CD4-positive, CD25-positive, alpha-beta regulatory T cell (primary cell): ENCODE measurements around the gene TMBIM1. TPM values are rescaled to one million over a fixed set of nuclear protein-coding genes. Genes with fewer than 3 reads are reported as not detected.

ENCODE experiments used
- ATAC-seq, 2 donors: fragments of 150-1000 bp; cut with Tn5 transposase; one replicate each; pipeline ENCODE4 v1.10.0; 2021; ENCODE audit warnings: low read depth in 2 of 2, moderate number of reproducible peaks in 2 of 2, moderate library complexity in 1 of 2
- DNase-seq, 3 donors: peaks; one replicate each; pipeline versions ENCODE4 v3.0.0 to v3.0.0-alpha.2; 2012 to 2022; ENCODE audit warnings: mixed read lengths in 1 of 3
- H3K27ac ChIP-seq: one replicate; pipeline ENCODE4 v1.7.0; 2013; ENCODE audit warnings: mild to moderate bottlenecking, low read length; ENCODE audit not compliant: insufficient read depth, poor library complexity, severe bottlenecking
- H3K27me3 ChIP-seq: one replicate; pipeline ENCODE4 v1.7.0; 2013; ENCODE audit warnings: low read length; ENCODE audit not compliant: control insufficient read depth, insufficient read depth
- H3K36me3 ChIP-seq: one replicate; pipeline ENCODE4 v1.7.0; 2013; ENCODE audit warnings: mild to moderate bottlenecking, low read length, moderate library complexity; ENCODE audit not compliant: control insufficient read depth, insufficient read depth
- H3K4me1 ChIP-seq: 2 replicates; pipeline ENCODE4 v1.7.0; 2013; ENCODE audit warnings: mild to moderate bottlenecking, low read length; ENCODE audit not compliant: insufficient read depth, control insufficient read depth, poor library complexity, severe bottlenecking
- H3K4me3 ChIP-seq: one replicate; pipeline ENCODE4 v1.7.0; 2013; ENCODE audit warnings: low read depth, mild to moderate bottlenecking, low read length, moderate library complexity
- H3K9me3 ChIP-seq, 2 experiments: 1 replicate in 1 of 2; 2 replicates in 1 of 2; pipeline ENCODE4 v1.7.0; 2013; ENCODE audit warnings: low read length in 2 of 2, mild to moderate bottlenecking in 1 of 2, moderate library complexity in 1 of 2; ENCODE audit not compliant: control insufficient read depth in 2 of 2
- H3K27ac Mint-ChIP-seq, 3 donors: one replicate each; pipeline ENCODE4 v1.8.0; 2020 to 2022; ENCODE audit warnings: mild to moderate bottlenecking in 3 of 3, mixed read lengths in 3 of 3, moderate library complexity in 2 of 3
- H3K27me3 Mint-ChIP-seq: one replicate; pipeline ENCODE4 v1.8.0; 2022; ENCODE audit warnings: mild to moderate bottlenecking, mixed read lengths
- H3K36me3 Mint-ChIP-seq: one replicate; pipeline ENCODE4 v1.8.0; 2020; ENCODE audit warnings: mixed read lengths
- H3K4me1 Mint-ChIP-seq, 4 donors: one replicate each; pipeline ENCODE4 v1.8.0; 2020 to 2022; ENCODE audit warnings: mixed read lengths in 4 of 4, mild to moderate bottlenecking in 1 of 4
- H3K4me3 Mint-ChIP-seq, 4 donors: one replicate each; pipeline ENCODE4 v1.8.0; 2020 to 2022; ENCODE audit warnings: mild to moderate bottlenecking in 4 of 4, mixed read lengths in 4 of 4, moderate library complexity in 3 of 4
- H3K9me3 Mint-ChIP-seq, 7 donors: one replicate each; pipeline ENCODE4 v1.8.0; 2020 to 2022; ENCODE audit warnings: mixed read lengths in 7 of 7, mild to moderate bottlenecking in 3 of 7, moderate library complexity in 2 of 7
- polyA plus RNA-seq, 4 donors: library from polyadenylated mRNA; unstranded; fragments of 300-500 nt; fragmentation: Illumina TruSeq; gene quantifications; one replicate each; pipeline ENCODE4 v1.2.3, GENCODE V29; 2021
- total RNA-seq: library from RNA; stranded (reverse); gene quantifications from one replicate; pipeline ENCODE4 v1.2.3, GENCODE V29; 2022

TMBIM1 gene
- total and polyA plus RNA-seq, 5 donors from 2014 or later = 96.4 to 180 (median 162) TPM

DNA sequence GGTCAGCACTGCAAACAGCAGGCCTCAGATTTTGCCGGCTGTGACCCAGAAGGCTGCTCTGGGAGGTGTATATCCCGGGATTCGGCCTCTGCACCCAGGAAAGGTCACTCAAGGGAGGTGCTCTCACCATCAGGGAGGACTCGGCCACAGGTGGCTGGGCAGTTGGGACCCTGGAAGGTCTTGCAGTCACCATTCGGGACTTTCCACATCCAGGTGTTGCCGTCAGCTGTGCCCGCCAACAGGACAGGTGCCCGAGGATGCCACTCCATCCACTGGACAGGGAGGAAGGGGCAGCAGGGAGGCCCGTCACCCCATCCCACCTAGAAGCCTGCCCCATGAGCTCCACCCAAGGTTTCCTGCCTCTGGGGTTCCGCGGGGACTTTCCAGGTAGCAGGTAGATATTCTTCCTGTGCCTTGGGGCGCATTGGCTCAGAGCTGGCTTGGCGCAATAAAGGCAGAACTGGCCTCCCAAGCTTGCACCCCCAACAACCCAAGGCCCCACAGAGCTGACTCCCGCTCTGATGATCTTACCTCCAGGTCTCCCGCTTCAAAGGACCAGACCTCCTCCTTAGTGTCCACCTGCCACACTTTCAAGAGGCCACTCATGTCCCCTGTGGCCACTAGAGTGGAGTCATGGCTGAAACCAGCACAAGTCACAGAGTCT lies 25.9 kb downstream of the TMBIM1 start:
- Mint-ChIP-seq H3K36me3 (peaks cover 21% of the 10 kb centered on the region), H3K4me1 (peaks cover 4 to 37% (median 22%) of the 10 kb centered on the region in 4 donors), H3K4me3 (peak overlapping the region in 2 of 4 donors; percentile 47 to 73), H3K27ac (peak overlapping the region in 2 of 3 donors; percentile 71 to 87), H3K27me3 (no peaks in the 10 kb centered on the region), H3K9me3 (peaks cover 0 to 1% (median 0%) of the 10 kb centered on the region in 7 donors)
- H3K4me1 ChIP-seq = peaks cover 21% of the 10 kb centered on the region
- H3K9me3 ChIP-seq = no peaks in the 10 kb centered on the region
- H3K27ac ChIP-seq = no peak overlapping the region
- H3K27me3 ChIP-seq = no peaks in the 10 kb centered on the region
- H3K4me3 ChIP-seq = no peak overlapping the region
- DNase-seq = no peak
- no peak for ATAC-seq
- H3K36me3 ChIP-seq = peaks cover 36% of the 10 kb centered on the region

DNA sequence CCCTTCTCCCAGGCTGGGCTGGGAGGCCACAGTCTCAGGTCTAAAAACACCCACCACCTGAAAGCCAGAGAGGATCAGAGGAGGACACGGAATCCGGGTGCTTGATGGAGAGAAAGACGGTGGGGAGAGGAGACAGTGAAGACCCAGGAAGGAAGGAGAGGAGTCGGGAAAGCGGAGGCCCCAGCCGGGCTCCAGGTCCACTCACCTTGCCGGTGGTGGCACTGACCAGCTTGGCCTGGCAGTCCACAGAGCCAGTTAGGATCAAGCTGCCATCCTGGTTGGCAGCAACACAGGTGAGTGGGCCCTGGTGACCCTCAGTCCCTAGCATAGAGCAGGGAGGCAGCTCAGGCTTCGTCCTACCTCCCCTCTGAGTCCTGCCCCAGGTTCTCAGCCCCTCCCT lies 26.7 kb downstream of the TMBIM1 start:
- Mint-ChIP-seq H3K27ac (peak overlapping the region in 1 of 3 donors; percentile 71), H3K9me3 (peaks cover 0 to 1% (median 0%) of the 10 kb centered on the region in 7 donors), H3K27me3 (no peaks in the 10 kb centered on the region), H3K4me1 (peaks cover 4 to 29% (median 17%) of the 10 kb centered on the region in 4 donors), H3K4me3 (peak overlapping the region in 1 of 4 donors; percentile 78), H3K36me3 (peaks cover 21% of the 10 kb centered on the region)
- H3K36me3 ChIP-seq = peaks cover 36% of the 10 kb centered on the region
- no peak overlapping the region for H3K4me3 ChIP-seq
- H3K27me3 ChIP-seq = no peaks in the 10 kb centered on the region
- DNase-seq (no peak), ATAC-seq (no peak)
- H3K9me3 ChIP-seq = no peaks in the 10 kb centered on the region
- no peak overlapping the region for H3K27ac ChIP-seq
- peaks cover 13% of the 10 kb centered on the region for H3K4me1 ChIP-seq

DNA sequence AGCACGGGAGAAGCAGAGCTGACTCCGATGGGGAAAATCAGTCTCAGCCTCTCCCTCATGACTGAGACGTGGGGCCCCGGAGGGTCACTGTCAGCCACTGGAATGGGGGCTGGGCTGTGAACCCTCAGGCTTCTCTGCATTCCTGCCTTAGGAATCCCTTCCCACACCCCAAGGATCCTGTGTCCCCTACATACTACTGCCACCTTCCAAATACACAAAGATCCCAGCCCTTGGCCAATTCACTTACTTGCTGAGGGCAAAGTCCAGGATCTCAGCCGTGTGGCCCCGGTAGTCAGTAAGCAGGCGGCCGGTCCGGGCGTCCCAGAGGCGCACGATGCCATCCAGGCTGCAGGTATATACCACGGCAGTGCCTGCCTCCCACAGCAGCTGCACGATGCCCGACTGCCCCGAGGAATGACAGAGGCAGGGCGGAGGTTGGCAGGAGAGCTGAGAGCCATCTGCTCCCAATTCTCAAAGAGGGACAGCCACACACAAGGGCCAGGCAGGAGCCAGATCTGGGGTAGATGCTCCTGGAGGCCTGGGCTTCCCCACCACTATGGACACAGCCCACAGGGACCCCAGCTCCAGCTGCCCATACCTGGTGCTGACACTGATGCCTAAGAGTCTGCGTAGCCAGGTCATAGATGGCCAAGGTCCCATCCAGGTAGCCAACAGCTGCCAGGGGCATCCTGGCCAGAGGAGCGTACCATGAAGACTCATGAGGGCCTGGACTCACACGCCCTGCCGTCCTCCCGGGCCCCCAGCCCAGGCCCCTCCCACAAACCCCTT lies 27.3 kb downstream of the TMBIM1 start:
- no peak for DNase-seq
- Histone ChIP-seq H3K4me3 (no peak overlapping the region), H3K9me3 (no peaks in the 10 kb centered on the region), H3K36me3 (peaks cover 36% of the 10 kb centered on the region), H3K27me3 (no peaks in the 10 kb centered on the region), H3K4me1 (peaks cover 11% of the 10 kb centered on the region), H3K27ac (no peak overlapping the region)
- no peaks in the 10 kb centered on the region for H3K27me3 Mint-ChIP-seq
- H3K27ac Mint-ChIP-seq = no peak overlapping the region
- H3K36me3 Mint-ChIP-seq = peaks cover 21% of the 10 kb centered on the region
- peaks cover 0 to 1% (median 0%) of the 10 kb centered on the region in 7 donors for H3K9me3 Mint-ChIP-seq
- no peak for ATAC-seq
- H3K4me1 Mint-ChIP-seq = peaks cover under 1 to 24% (median 13%) of the 10 kb centered on the region in 4 donors
- peak overlapping the region in 1 of 4 donors; percentile 78 for H3K4me3 Mint-ChIP-seq

DNA sequence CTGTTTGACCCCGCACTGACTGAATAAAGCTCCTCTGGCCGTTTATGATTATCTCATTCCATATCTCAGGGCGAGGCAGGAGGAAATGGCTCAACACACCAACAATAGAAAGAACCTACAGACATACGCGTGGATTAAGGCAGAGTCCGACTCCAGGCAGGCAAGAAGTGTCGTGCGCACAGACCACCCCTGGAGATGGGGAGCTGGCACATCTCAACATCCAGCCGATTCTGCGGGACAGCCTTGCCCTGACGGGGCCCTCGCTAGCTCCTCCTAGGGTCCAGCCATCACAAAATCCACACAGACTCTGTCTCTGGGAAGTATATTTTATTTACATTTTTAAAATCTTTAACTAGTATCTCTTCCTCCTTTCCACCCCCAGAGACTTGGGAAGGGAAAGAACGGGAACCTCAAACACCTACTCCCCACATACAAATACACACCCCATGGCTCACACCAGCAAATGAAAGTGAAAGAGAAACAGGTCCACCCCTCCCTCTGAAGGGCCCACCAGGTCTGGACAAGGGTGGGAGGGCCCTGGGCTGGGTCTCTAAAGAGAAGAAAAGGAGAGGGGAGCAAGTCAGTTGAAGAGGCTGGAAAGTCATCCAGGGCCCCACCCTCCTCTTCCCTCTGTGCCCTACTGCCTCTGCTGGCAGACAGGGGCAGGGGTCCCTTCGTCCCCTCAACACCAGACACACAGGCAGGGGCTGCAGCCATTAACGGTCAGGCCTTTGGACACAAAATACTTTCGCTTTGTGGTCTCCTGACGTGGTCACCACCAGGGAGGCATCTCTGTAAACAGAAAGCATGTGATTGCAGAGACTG lies 28.3 kb downstream of the TMBIM1 start:
- Histone ChIP-seq H3K4me1 (peaks cover 3% of the 10 kb centered on the region), H3K36me3 (peaks cover 36% of the 10 kb centered on the region), H3K27me3 (no peaks in the 10 kb centered on the region), H3K9me3 (no peaks in the 10 kb centered on the region), H3K27ac (no peak overlapping the region), H3K4me3 (no peak overlapping the region)
- Mint-ChIP-seq H3K27ac (peak overlapping the region in 1 of 3 donors; percentile 91), H3K4me3 (no peak overlapping the region), H3K9me3 (peaks cover 0 to 1% (median 0%) of the 10 kb centered on the region in 7 donors), H3K4me1 (peaks cover 0 to 23% (median 10%) of the 10 kb centered on the region in 4 donors), H3K36me3 (peaks cover 21% of the 10 kb centered on the region), H3K27me3 (no peaks in the 10 kb centered on the region)
- DNase-seq (peak in 1 of 3 donors; percentile 46), ATAC-seq (no peak)

DNA sequence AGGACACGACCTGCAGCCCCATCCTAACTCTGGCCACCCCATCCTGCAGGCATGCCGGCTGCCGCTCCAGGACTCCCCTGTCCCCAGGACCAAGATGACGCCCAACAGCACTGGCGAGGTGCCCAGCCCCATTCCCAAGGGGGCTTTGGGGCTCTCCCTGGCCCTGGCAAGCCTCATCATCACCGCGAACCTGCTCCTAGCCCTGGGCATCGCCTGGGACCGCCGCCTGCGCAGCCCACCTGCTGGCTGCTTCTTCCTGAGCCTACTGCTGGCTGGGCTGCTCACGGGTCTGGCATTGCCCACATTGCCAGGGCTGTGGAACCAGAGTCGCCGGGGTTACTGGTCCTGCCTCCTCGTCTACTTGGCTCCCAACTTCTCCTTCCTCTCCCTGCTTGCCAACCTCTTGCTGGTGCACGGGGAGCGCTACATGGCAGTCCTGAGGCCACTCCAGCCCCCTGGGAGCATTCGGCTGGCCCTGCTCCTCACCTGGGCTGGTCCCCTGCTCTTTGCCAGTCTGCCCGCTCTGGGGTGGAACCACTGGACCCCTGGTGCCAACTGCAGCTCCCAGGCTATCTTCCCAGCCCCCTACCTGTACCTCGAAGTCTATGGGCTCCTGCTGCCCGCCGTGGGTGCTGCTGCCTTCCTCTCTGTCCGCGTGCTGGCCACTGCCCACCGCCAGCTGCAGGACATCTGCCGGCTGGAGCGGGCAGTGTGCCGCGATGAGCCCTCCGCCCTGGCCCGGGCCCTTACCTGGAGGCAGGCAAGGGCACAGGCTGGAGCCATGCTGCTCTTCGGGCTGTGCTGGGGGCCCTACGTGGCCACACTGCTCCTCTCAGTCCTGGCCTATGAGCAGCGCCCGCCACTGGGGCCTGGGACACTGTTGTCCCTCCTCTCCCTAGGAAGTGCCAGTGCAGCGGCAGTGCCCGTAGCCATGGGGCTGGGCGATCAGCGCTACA lies 29.4 kb downstream of the TMBIM1 start:
- DNase-seq (no peak), ATAC-seq (no peak)
- no peaks in the 10 kb centered on the region for H3K9me3 ChIP-seq
- H3K4me3 ChIP-seq = no peak overlapping the region
- Mint-ChIP-seq H3K4me3 (no peak overlapping the region), H3K36me3 (peaks cover 21% of the 10 kb centered on the region), H3K27ac (no peak overlapping the region), H3K9me3 (peaks cover 0 to 1% (median 0%) of the 10 kb centered on the region in 7 donors), H3K27me3 (no peaks in the 10 kb centered on the region), H3K4me1 (peaks cover 0 to 27% (median 12%) of the 10 kb centered on the region in 4 donors)
- H3K4me1 ChIP-seq = no peaks in the 10 kb centered on the region
- no peaks in the 10 kb centered on the region for H3K27me3 ChIP-seq
- H3K27ac ChIP-seq = no peak overlapping the region
- H3K36me3 ChIP-seq = peaks cover 36% of the 10 kb centered on the region

DNA sequence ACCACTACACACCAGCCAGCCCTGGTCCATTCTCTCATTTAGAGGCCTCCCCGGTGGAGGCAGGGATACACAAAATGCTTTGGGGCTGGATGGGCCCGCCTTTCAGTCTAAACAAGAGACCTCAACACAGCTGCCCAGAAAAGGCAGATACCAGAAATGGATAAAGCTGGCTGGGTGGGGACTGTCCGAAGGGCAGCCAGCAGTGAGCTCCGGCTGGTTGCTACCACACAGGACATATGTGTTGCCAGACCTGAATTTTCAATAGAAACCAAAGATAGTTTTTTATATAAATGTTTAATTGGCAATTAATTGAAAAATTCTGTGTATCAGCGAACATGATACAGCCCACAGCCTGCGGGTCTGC lies 30.1 kb downstream of the TMBIM1 start:
- H3K27me3 ChIP-seq = no peaks in the 10 kb centered on the region
- H3K36me3 ChIP-seq = peaks cover 32% of the 10 kb centered on the region
- Mint-ChIP-seq H3K27ac (no peak overlapping the region), H3K4me3 (no peak overlapping the region), H3K9me3 (peaks cover 0 to 1% (median 0%) of the 10 kb centered on the region in 7 donors), H3K27me3 (no peaks in the 10 kb centered on the region), H3K4me1 (peaks cover 5 to 28% (median 13%) of the 10 kb centered on the region in 4 donors), H3K36me3 (peaks cover 15% of the 10 kb centered on the region)
- peaks cover 6% of the 10 kb centered on the region for H3K4me1 ChIP-seq
- no peak for DNase-seq
- no peak overlapping the region for H3K27ac ChIP-seq
- ATAC-seq = no peak
- H3K4me3 ChIP-seq = no peak overlapping the region
- no peaks in the 10 kb centered on the region for H3K9me3 ChIP-seq
